GM21786 (cell line): ENCODE data around the gene ABTB1.

Source experiments
- ATAC-seq: cut with Tn5 transposase; IDR thresholded peaks from one replicate; pipeline ENCODE4 v1.9.1; 2021; ENCODE audit not compliant: unreplicated experiment

The ABTB1 gene

GRCh38 chr3:127718916-127719290, 46.2 kb downstream of the ABTB1 start:
- ATAC-seq = no peak

- no peak for ATAC-seq
These were observed 46.6 kb downstream of the ABTB1 start for GRCh38 chr3:127719369-127719768.

- no peak for ATAC-seq
These were observed 47.5 kb downstream of the ABTB1 start for GRCh38 chr3:127720161-127720823.

GRCh38 chr3:127720985-127721935, 48.5 kb downstream of the ABTB1 start:
- ATAC-seq = no peak

GRCh38 chr3:127722091-127722784, 49.5 kb downstream of the ABTB1 start:
- no peak for ATAC-seq

GRCh38 chr3:127723011-127723567, 50.3 kb downstream of the ABTB1 start:
- no peak for ATAC-seq

GRCh38 chr3:127726894-127727293, 54.1 kb downstream of the ABTB1 start:
- no peak for ATAC-seq

GRCh38 chr3:127728417-127729015, 55.8 kb downstream of the ABTB1 start:
- ATAC-seq = no peak

GRCh38 chr3:127729556-127730056, 56.9 kb downstream of the ABTB1 start:
- no peak for ATAC-seq

- ATAC-seq = no peak
These were observed 57.4 kb downstream of the ABTB1 start for GRCh38 chr3:127730171-127730570.
